NCI-H526 treated with DMSO at 0.1 percent for 48 hours (cell line): ENCODE results near the gene ZIC5.
"Not testable (repeated sequence)": the region's sequence is repeated elsewhere in the genome, so short reads cannot be mapped to it uniquely, and the experiment has no call there.

ENCODE experiments used
- DNase-seq: peaks from one replicate; lab custom pipeline; 2025; lab: John Stamatoyannopoulos, UW

Gene ZIC5

GRCh38 chr13:99959540-99960230 is 11.9 kb downstream of the ZIC5 start:
- DNase-seq = no peak

GRCh38 chr13:99959127-99959539 is 12.4 kb downstream of the ZIC5 start:
- no peak for DNase-seq

- DNase-seq = no peak
Measured at GRCh38 chr13:99958406-99959126, 13.0 kb downstream of the ZIC5 start.

- no peak for DNase-seq
Measured at GRCh38 chr13:99956473-99957349, 14.9 kb downstream of the ZIC5 start.

GRCh38 chr13:99955747-99956472 is 15.7 kb downstream of the ZIC5 start:
- no peak for DNase-seq

- DNase-seq = no peak
Measured at GRCh38 chr13:99955107-99955746, 16.3 kb downstream of the ZIC5 start.

- DNase-seq = no peak
Measured at GRCh38 chr13:99953138-99953755, 18.3 kb downstream of the ZIC5 start.

- DNase-seq = not testable (repeated sequence)
Measured at GRCh38 chr13:99951666-99952065, 19.9 kb downstream of the ZIC5 start.

GRCh38 chr13:99949679-99950413 is 21.7 kb downstream of the ZIC5 start:
- no peak for DNase-seq

GRCh38 chr13:99948907-99949678 is 22.5 kb downstream of the ZIC5 start:
- DNase-seq = no peak

GRCh38 chr13:99948411-99948810 is 23.2 kb downstream of the ZIC5 start:
- DNase-seq = no peak

GRCh38 chr13:99947666-99948065 is 23.9 kb downstream of the ZIC5 start:
- DNase-seq = no peak

- not testable (repeated sequence) for DNase-seq
Measured at GRCh38 chr13:99945515-99945914, 26.1 kb downstream of the ZIC5 start.

GRCh38 chr13:99944606-99945005 is 27.0 kb downstream of the ZIC5 start:
- no peak for DNase-seq

GRCh38 chr13:99944102-99944501 is 27.5 kb downstream of the ZIC5 start:
- DNase-seq = no peak

- DNase-seq = no peak
Measured at GRCh38 chr13:99941911-99942310, 29.7 kb downstream of the ZIC5 start.

GRCh38 chr13:99941086-99941485 is 30.5 kb downstream of the ZIC5 start:
- peak; percentile 52 for DNase-seq

- no peak for DNase-seq
Measured at GRCh38 chr13:99938635-99939034, 32.9 kb downstream of the ZIC5 start.

GRCh38 chr13:99935772-99936171 is 35.8 kb downstream of the ZIC5 start:
- no peak for DNase-seq
